ELR (cell line): ENCODE data around the gene GABRG3.

Experiments
- DNase-seq: peaks from one replicate; pipeline ENCODE4 v3.0.0-alpha.2; 2015; ENCODE audit warnings: low read depth

GABRG3 gene

DNA sequence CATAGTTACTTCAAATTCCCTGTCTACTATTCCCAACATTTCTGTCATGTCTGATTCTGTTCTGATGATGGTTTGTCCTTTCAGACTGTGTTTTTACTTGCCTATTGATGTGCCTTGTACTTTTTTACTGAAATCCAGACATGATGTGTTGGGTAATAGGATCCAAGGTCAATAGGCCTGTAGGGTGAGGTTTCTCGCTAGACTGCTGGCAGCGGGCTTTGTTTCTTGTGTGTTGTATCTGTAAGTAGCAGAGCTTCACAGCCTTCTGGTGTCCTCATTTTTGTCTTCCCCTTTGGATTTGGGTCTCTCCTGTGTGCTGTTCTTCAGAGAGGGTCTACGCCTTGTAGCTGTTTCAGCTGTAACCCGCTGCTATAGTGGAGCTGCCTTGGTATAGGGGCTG lies 140.3 kb downstream of the GABRG3 start:
- no peak for DNase-seq

DNA sequence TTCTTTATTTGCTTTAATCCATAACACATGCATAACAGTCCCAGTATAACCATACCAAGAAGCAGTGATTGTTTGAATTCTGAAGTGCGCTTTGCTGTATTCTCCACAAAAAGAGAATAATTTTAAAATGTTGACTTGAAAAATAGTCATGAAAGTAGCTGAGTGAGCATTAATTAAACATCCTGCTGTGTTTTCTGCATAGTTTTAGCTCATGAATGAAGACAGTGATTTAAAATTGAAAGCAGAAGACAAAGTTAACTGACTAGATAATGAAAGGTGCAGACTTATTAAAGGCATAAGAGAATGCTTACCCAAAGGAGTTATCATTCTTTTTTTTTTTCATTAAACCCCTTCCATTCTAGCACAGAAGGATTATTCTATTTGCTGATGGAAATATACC lies 143.5 kb downstream of the GABRG3 start:
- DNase-seq: no peak

DNA sequence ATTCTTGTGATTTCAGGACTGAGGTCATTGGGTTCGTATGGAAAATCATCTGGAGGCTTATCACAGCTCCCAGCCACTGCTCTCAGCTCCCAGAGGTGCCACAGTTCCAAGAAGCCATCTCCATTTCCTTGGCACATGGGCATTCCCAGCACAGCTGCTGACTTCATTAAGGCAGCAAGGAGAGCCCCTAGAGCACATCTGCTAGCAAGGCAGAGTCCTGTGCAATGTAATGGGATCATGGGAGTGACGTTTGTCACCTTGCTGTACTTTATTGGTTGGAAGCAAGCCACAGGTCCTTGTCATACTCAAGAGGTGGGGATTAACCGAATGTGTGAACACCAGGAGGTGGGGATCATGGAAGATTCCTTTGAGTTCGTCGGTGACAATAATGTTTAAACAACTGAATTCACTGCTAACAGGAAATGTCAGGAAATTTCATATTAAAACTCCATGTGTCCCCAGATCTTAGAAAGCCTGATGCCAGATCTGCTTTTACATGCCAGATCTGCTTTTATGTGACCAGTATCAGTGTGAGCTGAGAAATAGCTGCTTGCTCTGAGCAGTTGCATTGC lies 148.8 kb downstream of the GABRG3 start:
- DNase-seq: no peak

DNA sequence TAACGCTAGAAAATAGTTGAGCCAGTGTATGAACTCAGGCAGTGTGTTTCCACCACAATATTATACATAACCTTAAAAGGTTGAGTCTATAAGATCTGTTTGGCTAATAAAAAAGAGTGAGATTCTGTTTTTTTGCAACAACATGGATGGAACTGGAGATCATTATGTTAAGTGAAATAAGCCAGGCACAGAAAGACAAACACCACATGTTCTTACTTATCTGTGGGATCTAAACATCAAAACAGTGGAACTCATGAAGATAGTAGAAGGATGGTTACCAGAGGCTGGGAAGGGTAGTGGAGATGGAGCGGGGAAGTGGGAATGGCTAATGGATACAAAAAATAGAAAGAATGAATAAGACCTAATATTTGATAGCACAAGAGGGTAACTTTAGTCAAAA lies 150.7 kb downstream of the GABRG3 start:
- DNase-seq: no peak

DNA sequence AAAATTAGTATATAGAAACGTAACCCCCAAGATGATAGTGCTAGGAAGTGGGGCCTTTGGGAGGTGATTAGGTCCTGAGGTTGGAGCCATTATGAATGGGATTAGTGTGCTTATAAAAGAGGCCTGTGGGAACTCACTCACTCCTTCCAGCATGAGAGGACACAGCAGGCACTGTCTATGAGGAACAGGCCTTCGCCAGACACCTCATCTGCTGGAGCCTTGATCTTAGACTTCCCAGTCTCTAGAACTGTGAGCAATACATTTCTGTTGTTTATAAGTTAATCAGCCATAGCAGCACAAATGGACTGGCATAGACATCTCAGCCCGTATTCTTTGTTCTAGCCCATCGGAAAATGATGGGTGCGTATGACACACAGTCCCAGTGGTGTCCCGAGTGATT lies 152.3 kb downstream of the GABRG3 start:
- no peak for DNase-seq

DNA sequence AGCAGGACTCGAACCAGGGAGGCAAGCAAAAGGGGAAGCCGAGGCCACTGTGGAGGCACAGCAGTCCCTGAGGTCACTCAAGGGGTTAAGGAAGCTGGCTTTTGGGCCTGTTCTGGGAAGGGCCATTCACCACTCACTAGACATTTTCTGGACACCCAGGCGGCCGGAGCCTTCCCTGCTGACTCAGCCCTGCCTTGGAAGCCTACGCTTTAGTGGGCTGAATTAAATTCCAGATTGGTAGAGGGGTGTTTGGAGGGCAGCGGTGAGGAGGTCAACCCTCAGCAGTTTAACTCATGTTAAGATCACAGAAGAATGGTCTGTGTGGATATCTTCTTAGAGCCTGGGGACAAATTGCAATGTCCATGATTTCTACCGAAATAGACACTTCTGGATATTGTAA lies 152.8 kb downstream of the GABRG3 start:
- no peak for DNase-seq

DNA sequence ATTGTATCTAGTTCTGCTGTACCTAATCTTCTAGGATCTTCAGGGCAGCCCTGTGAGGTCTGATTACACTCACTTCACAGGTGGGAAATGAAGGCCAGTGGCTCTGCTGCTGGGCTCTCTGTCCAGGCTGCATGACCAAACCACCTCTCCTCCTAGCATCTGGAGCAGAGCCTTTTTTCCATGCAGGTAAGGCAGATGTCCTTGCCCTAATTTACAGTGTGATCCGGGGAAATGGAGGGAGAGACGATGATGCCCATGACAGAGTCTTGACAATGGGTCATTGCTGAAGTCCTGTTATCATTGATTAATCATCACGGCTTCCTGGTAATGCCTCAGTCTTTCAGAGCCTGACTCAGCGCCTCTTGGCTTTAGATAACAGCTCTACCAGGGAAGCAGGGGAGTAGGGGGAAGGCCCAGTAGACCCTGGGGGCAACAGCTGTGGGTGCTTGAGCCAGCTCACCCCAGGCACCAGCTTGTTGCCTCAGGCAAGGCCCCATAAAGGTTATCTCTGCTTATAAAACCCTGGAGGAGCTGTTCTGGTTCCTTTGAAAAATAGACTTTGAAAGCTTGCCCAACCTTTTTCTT lies 153.4 kb downstream of the GABRG3 start:
- DNase-seq: no peak

DNA sequence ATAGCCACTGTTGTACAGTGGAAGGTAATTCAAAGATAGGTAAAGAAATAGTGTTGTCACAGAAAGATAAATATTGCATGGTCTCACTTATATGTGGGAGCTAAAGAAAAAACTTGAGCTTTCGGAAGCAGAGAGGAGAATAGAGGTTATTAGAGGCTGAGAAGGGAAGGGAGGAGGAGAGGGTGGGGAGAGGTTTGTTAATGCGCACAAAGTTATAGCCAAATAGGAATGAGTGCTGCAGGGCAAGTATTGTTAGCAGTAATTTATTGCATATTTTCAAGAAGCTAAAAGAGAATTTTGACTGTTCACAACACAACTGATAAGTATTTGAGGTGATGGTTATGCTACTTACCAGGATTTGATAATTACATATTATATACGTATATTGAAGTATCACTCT lies 154.2 kb downstream of the GABRG3 start:
- no peak for DNase-seq

DNA sequence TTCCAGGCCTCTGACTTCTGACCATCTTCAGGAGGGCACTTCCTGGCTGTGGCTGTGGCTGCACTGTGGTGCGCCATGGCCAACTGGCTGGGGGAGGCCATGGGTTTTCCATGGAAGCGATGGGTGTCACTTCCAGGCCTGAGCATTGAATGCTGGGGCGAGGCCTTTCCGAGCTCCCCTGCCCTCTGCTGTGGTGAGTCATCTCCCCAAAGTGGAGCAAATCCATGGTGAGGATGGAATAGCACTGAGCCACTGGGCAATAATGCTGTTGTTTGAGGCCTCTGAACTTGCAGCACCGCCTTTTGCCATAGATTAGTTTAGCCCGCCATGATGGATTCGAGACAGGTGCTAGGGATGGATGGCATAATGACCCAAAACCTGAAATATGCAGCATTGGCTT lies 155.5 kb downstream of the GABRG3 start:
- DNase-seq: no peak

DNA sequence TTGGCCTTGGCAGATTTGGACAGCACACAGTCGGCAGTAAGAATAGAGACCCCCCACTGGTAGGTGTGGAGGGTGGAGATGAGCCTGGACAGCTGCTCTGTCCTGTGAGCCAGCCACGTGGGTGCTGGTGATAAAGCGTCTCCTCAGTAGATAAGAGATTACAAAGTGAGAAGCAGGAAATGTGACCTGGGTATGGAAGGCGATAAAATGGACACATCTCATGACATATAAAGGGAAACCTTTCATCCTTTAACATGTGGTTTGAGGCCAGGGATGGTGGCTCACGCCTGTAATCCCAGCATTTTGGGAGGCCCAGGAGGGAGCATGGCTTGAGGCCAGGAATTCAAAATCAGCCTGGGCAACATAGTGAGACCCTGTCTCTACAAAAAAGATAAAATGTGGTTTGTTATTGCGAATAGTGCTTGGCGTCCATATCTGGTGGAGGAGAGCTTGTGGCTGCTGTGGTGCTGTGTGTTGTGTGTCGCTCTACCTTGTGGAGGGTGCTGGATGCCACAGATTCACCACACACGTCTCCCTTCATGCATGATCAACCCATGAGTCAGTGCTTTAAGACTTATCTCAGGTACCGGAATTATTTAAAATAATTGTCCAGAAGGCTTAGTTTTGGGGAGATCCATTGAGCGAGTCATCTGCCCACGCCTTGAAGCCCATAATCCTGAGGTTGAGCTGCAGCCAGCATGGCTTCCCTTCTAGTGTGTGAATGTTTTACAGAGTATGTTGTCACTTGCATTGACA lies 157.0 kb downstream of the GABRG3 start:
- no peak for DNase-seq

DNA sequence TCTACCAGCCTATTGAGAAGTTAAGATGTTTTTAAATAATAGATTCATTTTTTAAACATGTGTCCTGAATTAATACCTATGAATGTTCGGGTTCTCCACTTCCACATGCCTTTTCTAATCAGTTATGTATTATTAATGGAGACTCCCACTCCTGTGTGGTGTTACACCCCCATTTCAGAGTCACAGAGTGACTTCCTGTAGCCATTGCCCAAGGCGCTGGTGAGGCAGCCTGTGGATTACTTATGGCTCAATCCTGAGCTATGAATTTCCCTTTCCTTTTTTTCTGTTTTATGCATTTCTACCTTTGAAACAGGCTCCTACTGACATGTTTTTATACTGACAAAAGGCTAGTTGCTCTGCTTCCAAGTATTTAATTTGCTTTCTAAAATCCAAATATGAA lies 162.3 kb downstream of the GABRG3 start:
- no peak for DNase-seq

DNA sequence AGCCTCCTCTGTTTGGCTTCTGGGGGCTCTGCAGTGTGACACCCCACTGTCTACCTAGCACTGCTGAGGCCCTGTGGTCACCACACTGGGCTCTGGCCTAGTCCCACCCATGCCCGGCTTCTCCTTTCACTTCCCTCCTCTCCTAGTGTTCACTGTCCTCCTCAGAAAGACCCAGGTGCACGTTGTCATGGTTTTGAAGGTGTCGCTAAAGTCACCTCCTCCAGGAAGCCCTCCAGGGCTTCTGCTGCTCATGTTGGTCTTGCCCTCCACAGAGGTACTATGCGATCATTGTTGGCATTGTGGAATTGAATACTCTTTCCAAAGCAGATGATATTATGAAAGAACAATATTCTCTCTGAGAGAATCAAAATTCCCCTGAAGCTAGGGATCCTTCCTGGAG lies 163.5 kb downstream of the GABRG3 start:
- DNase-seq: no peak

DNA sequence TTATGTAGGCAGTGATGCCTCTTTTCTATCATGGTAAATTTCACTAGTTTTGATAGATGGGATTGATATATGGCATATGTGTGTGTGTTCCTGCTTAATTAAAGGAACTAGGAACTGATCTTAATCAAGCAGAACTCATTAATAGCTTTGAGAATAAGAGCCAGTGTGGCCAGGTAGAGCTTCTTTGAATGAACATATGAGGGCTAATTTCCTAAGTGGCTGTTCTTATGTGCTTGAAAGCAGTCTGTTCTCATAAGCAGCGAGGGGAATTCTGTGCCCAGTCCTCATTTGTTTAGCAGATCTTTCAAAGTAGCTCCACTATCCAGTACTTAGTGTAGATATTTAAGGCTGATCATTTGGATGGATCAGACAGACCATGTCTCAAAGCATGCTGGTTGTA lies 164.2 kb downstream of the GABRG3 start:
- no peak for DNase-seq

DNA sequence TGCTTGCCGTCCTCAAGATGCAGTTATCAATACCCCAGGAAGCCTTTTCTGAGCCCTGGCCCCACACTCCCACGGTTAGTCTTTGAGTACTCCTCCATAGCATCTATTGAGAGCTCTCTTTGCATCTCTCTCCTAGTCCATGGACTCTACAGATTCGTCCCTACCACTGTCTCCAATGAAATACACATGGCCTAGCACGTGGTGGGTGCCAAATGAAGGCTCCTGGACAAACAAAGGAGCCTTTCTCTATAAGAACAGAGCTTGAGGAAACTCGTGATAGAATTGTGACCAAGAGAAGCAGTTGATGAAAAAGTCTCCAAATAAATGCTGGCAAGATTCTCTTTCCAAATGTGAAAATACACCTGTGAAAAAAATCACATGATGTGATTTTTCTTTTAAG lies 166.1 kb downstream of the GABRG3 start:
- no peak for DNase-seq

DNA sequence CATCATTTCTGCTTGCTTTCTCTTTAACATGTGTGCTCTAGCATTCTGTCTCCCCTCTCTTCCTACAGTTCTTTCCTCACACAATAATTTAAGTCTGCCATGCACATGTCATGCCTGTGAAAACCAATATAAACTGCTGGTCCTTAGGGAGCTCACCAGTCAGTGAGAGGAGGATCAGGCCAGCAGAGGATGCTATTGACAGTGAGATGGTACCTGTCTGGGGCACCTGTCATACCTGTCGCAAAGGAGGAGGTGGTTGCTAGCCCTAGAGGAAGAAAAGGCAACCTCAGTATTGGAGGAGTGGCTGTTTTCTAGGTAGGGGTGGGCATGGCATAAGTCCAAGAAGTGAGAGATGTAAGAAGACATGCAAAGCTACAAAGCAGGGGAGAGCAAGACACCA lies 194.6 kb downstream of the GABRG3 start:
- DNase-seq: no peak

DNA sequence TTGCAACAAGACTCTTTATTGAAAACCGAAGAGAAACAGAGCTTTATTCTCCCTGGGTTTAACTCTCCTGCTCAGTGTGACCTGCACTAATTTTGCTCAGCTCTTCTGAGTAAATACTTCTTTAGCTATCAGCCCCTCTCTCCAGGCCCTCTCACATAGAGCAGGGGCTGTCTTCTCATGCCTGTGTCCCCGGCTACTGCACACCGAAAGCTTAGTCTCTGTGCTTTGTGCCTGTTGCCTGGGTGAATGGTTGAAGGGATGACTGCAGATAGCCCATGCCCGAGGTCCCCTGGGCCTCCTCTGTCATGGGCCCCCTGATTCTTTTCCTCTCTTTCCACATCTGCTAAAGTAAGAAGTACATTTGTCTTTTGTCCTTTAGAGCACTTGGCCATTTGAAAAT lies 195.9 kb downstream of the GABRG3 start:
- DNase-seq: no peak

DNA sequence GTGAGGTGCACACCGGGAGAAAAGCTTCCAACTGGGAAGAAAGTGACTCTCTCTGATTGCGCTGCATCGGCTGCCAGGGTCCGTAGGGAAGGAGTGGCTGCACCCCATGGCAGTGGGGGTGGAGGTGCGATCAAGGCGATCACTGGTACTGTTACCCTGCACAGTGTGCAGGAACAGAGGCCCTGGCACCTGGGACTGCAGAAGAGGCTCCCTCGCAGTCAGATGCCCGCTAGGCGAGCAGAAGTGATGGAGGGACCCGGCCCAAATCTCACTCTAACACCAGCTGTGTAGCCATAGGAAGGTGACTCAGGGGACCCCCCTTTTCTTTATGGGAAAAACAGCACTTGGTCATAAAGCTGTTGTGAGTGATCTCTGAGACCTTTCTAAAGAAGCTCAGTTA lies 196.8 kb downstream of the GABRG3 start:
- no peak for DNase-seq

DNA sequence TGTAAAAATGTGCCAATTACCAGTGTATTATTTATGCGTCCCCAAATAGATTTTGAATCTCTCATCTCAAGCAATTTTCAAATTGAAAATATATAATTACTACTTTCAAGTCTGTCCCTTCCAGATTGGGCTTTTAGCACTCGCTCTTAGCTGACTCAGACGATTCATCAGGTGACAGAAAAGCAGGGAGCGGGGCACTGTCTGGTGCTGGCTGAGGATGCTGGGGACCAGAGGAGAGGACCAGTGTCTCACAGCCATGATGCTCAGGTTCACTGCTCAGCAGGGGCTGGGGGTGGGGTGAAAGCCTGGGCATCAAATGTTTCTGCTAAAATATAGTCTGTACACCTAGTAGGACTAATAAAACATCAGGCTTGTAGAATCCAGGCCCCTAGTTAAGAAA lies 199.9 kb downstream of the GABRG3 start:
- no peak for DNase-seq

DNA sequence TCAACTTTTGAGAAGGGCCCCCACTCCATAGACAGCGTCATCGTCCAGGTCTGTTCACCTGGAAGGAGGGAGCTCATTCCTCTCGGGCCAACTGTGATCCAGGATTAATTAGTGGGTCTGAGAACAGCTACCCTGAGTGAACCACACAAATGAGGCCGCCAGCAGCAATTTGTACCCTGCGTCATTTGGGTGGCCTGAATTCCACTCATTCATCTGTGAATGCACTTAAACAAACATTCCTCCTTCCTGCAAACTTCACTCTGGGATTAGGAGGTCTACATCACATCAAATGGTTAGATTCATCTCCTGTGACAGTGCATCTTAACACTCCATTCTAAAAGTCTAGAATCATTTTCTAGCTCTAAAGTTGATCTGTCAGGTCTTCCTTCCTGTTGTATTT lies 201.8 kb downstream of the GABRG3 start:
- no peak for DNase-seq

DNA sequence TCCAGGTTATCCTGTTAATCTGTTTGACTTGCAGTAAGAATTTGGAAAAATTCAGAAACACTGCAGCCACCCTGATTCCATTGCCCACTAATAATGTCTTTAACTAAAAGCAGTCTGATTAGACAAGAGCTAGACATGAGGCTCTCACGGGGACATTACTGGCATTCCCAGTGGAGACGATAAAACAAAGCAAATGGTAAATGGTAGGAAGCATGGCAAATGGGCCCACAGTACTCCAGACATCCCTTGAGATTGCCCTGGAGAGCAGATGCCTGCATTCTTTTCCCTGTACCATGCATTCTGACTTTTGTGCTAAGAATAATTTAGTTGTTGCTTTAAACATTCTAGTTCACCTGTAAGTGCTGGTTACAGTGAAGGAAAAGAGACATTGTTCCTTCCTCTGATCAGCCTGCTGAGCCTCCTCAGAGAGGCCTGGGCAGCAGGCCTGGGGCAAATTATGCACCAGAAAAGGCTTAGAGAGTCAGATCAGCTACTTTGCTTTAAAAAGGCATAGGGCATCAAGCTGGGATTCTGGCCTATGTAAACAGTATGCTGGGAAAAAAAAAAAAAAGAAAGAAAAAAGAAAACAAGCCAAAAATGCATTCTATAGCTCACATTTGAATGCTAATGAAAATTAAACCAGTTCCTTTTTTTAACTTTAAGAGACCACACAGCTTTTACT lies 204.6 kb downstream of the GABRG3 start:
- no peak for DNase-seq

DNA sequence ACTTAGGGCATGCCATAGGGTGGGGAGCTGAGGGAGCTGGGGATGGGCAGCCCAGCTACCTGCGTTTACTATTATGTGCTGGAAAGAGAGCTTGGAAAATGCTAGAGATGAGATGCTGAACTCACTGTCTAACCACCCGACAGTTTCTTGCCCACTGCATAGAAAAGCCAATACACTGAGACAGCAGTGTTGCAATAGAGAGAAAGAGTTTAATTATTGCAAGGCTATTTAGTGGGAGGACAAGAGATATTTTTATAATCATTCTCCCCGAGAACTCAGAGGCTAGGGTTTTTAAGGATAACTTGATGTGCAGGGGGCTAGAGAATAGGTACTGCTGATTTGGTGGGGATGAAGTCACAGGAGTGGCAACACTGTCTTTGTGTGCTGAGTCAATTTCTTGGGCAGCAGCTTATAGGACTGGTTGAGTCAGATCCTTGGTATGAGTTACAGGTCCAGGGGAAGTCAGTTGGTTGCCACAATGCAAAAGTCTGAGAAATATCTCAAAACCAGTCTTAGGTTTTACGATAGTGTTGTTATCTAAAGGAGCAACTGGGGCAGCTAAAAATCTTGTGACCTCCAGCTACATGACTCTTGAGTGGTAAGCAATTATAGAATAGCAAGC lies 205.9 kb downstream of the GABRG3 start:
- no peak for DNase-seq

DNA sequence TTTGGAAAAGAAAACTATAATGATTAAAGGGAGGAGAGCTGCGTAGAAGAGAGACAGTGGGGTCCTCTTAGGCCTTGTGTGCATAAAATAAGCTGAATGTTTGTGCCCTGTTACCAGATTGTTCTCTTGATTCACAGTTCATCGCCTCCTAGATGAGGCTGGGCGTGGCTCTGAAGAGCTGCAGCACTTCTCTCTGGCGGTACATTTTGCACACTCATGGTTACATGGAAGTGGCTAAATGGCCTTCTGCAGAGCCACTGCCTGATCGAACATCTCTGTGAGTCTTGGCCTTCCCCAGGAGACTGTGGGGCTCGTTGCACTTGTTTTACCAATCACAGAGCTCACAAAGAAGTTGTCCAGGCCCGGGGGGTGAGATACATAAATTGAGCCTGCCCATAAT lies 208.8 kb downstream of the GABRG3 start:
- DNase-seq: no peak

DNA sequence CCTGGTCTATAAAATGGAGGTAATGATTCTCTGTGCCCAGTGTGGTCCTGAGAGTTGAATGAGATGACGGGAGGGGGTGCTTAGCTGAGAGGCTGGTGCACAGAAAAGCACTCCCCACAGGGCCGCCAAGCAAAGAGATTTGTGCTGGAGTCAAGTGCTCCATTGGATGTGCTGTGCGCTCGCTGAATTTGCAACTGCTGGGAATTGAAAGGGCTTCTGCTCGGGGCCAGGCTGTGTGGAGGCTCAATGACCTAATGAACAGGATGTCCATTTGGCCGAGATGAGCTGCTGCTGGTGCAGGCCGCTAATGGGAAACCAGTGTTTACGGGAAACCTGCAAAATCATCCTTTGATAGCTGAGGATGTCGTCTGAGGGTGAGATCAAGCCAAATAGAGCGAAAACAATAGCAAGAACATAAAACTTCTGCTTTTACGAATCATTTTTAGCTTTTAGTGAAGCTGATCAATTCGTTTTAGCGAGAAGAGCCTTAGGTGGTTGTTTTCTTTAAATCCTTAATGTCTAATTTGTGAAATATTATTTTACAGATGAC lies 211.7 kb downstream of the GABRG3 start:
- DNase-seq: no peak
